Myocyte (in vitro differentiated cells): ENCODE data around the gene BPIFB6. TPM values are rescaled to one million over a fixed set of nuclear protein-coding genes. Genes with fewer than 3 reads are reported as not detected.

Experiments used
- DNase-seq: peaks from one replicate; pipeline ENCODE4 v3.0.0-alpha.2; 2012; ENCODE audit warnings: low read depth
- total RNA-seq: library from RNA; depleted of rRNA; stranded (reverse); fragments of >200 nt; gene quantifications from 2 replicates; pipeline ENCODE4 v1.2.3, GENCODE V29; 2014

BPIFB6 gene
- total RNA-seq, 1 donor from 2014 or later, result not detected

DNA sequence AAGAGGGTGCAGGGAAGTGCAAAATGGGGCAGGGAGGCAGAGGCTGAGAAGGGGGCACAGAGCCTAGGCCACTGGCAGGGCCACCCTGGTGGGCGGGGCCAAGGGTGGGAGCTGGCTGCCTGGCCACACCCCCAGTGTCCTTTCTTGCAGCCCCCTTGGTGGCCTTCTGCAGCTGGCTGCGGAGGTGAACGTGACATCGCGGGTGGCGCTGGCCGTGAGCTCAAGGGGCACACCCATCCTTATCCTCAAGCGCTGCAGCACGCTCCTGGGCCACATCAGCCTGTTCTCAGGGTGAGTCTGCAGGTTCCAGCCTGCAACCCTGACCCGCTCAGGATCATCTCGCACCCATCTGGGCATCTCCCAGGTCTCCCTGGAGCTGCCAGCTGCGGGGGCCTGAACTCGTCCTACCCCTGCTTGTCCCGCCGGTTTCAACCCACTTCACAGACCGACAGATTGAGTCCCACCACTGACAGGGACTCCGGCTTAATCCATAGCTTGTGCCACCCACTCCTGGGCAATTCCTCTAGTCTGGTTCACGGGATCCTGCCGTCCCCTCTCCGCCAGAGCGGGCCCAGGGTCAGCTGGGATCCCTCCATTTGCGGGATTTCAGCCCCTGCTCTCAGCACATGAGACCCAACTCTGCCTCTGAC, 28.4 kb downstream of the BPIFB6 start:
- DNase-seq, result no peak

DNA sequence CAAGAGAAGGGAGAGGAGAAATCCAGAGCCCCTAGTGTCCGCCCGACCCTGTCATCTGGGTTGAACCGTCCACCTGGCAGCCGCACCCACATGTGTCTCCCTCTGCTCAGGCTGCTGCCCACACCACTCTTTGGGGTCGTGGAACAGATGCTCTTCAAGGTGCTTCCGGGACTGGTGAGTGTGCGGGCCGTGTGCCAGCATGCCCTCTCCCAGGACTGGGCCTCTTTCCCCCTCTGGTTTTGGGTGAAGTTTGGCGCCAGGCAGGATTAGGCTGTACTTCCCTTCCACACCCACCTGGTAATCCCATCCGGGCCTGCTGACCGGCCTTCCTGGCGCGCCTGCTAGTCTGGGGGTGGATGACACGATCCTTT, 30.2 kb downstream of the BPIFB6 start:
- DNase-seq, result no peak

DNA sequence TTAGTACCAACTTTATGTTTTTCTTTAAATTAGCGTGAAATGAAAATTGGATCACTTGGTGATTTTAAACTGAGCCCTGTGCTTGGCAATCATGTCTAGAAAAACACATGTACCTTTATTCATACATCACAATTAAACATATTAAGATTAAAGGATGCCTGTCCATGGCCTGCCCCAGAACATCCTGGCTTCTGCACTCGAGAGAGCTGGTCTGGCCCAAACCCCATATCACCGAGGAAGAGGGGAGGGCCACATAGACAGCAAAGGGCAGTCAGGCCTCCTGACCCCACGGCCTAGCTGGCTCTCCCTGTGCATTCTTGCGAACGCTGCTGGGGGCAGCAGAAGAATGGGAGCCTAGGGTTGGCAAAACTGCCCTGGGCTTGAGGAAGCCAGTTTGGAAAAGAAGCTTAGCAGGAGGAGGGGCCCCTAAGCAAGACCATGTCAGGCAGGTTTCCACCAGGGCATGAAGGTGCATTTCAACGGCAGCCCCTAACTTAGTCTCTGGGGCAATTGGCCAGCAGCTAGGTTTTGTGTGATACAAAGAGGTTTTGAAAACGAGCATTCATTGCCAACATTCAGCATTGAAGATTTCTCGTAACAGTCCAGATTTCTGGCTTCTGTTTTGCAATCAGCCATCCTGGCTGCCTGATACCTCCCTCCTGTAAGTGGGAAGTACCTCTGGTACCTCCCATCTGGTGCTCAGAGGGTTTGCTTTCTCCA, 30.8 kb downstream of the BPIFB6 start:
- no peak for DNase-seq

DNA sequence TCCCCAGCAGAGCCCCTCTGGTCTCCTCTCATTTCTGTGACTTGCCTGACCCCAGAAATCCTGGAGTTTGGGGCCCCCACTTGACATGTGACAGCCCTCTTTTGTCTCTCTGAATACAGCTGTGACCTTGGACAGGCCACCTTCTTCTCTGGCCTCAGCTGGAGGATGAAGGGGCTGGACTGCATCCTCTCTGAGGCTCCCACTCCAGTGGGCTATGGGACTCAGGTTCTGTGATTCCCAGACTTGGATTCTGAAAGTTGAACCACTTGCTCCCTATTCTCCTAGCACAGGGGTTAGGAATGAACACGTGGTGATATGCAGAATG, 31.3 kb downstream of the BPIFB6 start:
- DNase-seq, result no peak

DNA sequence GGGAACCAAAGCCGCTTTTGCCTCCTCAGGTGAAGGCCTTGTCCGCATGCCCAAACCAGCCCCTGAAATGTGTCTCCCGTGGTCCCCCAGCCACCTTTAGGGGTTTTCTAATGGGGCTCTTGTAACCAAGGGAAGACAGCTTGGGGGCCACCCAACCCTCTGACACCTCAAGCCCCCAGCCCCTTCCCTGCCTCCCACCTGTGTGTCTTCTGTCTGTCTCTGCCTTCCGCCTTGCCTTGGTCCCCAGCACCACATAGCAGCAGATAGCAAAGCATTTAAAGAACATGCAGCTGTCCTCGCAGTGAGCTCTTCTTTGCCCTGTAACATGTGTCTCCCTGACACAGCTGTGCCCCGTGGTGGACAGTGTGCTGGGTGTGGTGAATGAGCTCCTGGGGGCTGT, 31.8 kb downstream of the BPIFB6 start:
- no peak for DNase-seq

DNA sequence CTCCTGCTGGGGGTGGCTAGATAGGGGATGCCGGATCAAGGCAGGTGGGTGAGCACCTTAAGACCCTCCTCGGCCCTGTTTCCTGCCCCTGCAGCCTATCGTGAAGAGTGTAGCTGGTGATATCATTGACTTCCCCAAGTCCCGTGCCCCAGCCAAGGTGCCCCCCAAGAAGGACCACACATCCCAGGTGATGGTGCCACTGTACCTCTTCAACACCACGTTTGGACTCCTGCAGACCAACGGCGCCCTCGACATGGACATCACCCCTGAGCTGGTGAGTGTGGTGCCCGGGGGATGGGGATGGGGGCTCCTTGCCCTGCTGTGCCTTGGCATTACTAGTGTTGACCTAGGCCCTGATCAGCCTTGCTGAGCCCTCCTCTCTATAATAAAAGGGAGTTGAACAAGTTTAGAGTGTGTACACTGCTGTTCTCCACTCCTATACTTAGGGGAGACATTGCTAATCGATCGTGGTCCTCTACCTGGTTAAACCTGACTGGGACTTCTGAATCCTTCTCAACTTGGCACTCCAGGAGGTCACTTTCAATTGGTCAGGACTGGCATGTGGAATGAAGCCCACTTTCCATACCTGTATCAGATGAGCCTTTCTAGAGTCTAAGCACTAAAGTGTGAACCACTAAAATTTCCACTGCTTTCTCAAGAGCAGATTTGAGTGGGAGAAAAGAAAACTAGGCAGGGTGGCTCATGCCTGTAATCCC, 33.3 kb downstream of the BPIFB6 start:
- DNase-seq, result no peak

DNA sequence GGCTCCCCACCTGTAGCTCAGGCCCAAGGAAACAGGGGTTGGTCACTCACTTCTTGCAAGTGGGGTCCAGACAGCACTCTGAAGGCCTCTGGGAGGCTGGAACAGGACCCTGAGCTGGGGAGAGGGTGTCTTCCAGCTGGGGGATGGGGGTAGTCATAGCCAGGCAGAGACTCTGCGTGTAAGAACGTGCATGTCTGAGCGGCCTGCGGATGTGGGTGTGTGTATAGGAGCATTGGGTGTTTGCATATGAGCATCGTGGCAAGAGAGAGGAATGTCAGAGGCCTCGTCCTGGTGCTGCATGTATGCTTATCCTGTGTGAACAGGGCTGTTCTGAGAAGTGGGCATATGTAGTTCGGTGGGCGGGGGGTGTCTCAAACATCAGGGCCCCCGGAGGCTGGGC, 34.3 kb downstream of the BPIFB6 start:
- no peak for DNase-seq

DNA sequence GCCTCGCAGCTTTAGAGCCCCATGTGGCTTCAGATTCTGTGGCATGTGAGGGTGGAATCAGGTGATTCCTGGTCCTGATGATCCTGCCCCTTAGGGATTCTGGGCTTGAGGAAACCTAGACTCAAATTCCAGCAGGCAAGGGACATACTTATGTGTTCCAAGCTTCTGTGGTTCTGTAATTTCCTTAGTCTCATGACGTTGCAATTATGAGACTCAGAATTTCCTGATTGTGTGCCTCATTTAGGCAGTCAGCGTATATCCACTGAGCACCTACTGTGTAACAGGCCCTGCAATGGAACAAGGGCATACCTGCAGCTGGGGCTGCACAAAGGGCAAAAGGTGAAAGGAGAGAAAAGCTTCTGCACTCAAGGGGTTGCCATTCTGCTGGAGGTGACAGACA, 36.4 kb downstream of the BPIFB6 start:
- no peak for DNase-seq

DNA sequence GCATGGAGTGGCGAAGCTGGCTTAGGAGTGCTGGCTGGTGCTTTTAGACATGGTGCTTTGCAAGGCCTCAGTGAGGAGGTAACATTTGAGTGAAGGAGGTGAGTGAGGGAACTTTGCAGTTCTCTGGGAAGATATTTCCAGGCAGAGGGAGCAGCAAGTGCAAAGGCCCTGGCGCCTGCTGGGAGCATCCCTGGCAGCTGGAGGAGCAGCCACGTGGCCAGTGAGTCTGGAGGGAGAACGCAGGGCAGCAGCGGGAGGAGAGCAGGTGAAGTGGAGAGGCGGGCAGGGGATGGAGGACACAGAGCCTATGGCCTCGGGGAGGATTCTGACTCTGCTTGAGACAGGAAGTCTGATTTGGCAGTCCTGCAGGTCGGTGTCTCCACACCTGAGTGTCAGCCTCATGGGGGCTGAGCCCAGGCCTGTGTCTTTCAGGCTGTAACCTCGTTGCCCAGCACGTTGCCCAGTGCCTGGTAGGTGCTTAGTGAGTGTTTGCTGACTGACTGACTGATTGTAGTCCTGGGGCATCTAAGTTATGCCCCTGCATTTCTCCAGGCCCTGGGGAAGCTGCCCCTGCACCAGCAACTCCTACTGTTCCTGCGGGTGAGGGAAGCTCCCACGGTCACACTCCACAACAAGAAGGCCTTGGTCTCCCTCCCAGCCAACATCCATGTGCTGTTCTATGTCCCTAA, 36.9 kb downstream of the BPIFB6 start:
- DNase-seq, result no peak

DNA sequence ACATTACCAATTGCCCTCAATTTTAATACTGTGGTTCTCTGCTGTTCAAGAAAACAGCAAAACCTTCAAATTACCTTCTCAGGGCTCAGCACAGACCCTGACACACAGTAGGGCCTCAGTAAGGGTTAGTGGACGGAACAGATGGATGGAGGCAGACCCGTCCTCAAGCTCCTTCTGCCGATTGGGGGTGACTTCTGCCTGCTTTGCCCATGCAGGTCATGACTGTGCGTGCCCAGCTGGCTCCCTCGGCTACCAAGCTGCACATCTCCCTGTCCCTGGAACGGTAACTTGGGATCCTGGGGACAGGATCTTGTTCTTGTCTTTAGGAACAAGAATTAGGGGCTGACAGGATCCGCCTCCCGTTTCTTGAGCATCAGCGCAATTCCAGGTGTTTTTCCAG, 38.2 kb downstream of the BPIFB6 start:
- DNase-seq, result no peak

DNA sequence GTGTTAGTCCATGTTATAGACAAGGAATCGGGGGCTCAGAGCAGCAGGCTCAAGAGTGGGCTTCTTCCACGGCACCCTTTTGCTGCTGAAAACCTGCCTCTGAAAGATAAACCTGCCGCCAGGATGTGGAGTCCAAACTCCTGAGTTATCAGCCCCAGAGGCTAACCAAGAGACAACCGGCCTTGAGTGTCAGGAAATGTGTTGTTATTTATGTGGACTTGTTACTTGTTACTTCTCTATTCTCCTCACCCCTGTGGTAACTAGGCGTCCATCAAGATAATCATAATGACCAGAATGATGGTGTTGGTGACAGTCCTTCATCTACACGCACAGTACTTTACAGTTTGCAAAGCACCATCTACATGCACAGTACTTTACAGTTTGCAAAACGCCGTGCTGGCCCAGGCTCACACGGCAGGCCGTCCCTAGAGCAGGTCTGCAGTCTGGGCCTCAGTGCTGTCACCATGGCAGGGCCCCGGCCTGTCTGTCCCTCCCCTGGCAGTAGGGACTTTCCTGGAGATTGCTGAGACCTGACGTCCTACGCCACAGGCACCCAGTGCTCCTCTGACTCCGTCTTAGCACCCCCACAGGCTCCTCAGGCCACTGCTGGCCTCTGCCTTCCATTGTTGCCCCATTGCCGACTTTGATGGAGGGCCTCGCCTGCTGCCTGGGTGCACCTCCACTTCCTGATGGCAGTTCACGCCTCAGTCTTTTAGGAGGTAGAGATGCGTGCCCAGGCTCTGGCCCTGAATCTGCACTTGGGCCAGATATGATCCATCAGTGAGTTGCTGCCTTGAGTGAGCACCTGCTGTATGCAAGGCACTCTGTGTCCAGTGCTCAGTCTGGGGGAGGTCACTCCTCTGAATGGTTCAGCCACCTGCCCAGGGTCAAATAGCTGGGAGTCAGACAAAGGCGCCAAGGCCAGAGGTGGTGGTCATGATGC, 38.9 kb downstream of the BPIFB6 start:
- DNase-seq, result no peak

DNA sequence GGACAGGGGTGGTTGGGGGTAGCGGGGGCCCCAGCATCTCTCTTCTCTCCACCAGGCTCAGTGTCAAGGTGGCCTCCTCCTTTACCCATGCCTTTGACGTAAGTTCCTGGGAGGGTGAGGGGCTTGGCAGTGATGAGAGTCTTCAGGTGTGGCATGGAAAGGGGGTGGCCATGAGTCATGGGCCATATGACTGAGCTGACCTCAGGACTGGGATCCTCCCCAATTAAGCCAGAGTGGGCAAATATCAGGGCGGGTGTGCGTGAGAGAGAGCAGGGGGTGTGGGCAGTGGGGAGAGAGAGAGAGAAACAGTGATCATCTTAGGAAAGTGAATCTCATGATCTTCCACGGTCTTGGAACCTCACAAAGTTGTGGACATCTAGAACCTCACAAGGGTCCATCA, 39.8 kb downstream of the BPIFB6 start:
- no peak for DNase-seq

DNA sequence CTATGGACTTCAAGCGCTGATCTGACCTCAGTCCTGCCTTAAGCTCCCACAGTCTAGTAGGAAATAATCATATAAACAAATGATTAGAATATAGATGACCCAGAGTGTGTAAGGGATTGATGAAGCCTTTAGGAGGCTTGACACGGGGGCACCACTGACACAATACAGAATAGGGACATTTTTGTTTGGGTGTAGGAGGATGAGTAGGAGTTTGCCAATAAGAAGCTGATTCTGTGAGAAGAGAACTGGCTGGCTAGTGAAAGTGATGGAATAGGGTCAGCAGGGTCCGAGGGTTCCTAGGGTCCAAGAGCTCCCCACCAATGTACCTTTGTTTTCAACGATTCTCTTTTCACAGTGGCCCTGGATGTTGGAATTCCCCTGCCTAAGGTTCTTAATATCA, 40.9 kb downstream of the BPIFB6 start:
- DNase-seq, result no peak

DNA sequence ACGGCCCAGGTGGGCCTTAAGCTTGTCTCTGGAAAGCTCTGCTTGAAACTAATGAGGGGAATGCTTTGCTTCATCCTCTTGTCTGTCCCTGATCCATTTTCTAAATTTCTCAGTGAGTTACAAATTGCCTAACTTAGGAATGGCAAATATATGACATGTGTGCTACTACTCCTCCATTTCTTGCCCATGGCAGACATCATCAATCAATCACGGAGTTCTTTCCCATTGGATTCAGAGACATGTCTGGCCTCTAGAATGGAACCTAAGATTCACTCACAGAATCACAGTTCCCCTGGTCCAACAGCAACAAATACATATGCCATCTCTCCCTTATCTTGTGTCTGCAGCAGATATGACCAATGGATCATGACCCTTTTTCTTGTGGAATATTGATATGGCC, 41.4 kb downstream of the BPIFB6 start:
- no peak for DNase-seq

DNA sequence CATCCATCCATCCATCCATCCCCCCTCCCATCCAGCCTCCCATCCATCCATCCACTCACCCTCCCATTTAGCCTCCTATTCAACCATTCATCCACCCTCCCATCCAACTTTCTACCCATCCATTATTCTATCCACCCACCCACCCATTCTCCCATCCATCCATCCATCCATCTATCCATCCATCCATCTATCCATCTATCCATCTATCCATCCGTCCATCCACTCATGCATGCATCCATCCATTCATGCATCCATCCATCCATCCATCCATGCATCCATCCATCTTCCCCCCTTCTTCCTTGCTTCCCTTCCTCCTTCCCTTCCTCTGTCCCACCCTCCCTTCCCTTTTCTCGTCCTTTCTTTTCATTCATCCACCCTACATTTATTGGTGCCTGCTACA, 43.2 kb downstream of the BPIFB6 start:
- DNase-seq, result no peak

DNA sequence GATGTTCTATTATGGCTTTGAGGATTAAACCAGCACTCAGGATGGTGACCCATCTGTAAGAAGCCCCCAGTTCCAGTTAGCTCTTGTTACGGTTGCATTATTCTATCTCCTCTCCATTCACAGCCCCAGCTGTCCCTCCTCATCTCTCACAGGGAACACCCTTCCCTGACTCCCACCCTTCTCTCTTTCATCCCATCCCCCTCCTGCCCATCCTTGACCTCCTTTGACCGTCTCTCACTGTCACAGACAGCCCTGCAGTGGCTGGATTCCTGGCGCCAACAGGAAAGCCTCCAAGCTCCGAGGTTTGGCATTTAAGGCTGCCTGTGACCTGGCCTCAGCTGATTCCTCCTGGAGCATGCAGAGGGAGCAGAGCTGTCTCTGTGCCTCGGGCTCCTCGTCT, 43.8 kb downstream of the BPIFB6 start:
- DNase-seq, result no peak

DNA sequence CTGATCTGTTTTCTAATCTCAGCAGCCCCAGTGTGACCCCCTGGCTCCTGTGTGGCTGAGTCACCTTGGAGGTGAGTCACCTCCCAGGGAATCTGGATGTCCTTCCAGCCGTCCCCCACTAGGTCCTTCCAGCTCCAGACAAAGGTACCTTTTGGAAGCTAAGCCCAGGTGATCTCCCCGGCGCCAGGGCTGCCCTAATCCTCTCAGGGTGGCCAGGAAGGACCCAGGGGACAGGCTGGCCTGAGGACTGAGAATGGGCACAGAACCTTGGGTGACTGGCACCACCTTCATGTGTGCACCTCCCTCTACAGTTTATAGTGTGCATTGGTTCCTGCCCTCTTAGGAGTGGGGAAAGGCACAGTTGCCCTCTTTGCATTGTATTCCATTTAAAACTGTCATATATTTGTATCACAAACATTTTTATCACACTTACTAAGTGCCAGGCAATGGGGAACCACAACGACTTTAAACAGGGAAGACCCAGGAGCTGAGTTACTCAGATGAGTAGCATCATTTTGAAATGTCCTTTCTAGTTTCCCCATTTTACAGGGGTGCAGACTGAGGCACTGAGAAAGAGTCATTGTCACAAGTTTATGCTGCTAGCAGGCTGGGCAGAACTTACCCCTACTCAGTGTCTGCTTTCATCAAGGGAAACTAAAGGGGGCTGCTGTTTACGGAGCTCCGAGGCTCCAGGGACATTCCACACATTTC, 45.4 kb downstream of the BPIFB6 start:
- DNase-seq, result no peak

DNA sequence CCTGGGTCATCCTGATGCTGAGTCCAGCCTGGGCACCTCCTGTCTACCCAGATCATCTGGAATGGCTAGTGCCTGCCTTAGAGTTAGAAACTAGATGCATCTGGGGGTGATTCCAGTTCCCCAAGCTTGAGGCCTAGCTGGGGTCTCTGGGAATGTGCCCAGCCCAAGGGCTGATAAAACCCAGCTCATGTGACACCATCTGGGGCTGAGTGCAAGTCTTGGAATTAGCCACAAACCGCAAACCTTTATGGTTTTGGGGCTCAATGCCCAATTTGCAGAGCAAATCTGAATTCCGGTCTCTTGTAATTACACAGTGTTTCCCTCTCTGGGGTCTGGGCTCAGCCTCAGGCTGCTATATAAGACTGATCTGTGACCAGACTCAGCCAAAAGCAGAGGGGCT, 47.8 kb downstream of the BPIFB6 start, which contains the start of gene BPIFB4:
Gene BPIFB4, plus strand, starts transcription at position 385 of the 400 bp plus-strand sequence. CDS start 1,884 bp downstream, outside the sequence.
- peak; percentile 3 for DNase-seq

DNA sequence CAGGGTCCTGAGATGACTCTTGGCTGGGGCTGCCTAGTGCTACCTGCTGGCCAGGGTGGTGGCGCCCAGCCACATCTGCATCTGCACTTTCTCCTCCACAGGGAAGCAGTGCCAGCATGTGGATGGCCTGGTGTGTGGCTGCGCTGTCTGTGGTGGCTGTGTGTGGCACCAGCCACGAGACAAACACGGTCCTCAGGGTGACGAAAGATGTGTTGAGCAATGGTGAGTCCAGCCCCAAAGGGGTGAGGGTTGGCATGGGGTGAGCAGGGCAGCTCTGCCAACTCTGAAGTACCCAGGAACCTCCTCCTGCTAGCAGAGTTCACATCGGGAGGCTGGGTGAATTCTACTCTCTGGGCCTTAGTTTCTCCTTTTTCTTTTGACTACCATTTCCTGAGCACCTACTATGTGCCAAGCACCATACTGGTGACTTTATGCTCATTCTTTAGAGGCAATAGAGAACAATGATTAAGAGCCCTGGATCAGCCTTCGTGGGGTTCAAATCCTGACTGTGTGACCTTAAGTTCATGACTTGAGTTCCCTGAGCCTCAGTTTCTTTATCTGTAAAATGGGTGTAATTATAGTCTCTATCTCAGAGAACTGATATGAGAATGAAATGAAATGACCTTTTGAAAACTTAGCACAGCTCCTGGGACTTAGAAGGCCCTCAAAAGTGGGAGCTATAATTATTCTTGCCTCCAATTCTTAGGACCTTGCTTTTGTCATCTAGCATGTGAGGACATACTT, 50.1 kb downstream of the BPIFB6 start:
- no peak for DNase-seq

DNA sequence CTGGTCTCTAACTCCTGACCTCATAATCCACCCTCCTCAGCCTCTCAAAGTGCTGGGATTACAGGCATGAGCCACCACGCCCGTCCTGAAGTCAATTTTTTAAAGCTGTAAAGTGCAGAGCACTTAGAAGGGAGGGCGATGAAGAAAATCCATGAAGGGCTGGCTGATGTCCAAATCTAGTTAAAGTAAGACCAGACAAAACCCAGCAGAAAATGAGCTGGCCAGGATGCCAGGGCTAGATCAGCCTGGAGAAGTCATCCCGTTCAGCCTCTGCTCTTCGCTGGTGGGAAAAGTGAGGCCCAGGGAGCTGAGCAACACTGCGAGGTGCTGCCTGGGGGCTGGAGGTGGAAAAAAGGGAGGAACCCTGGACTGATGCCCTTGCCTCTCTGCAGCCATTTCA, 51.1 kb downstream of the BPIFB6 start:
- DNase-seq, result no peak
